H9 (cell line): ENCODE data around the gene HOXD13. TPM values are rescaled to one million over a fixed set of nuclear protein-coding genes. Genes with fewer than 3 reads are reported as not detected.

Source experiments
- DNase-seq: peaks from one replicate; pipeline ENCODE4 v3.0.0-alpha.2; 2017
- H2AFZ ChIP-seq: one replicate; pipeline ENCODE4 v1.6.1; 2013; ENCODE audit warnings: mild to moderate bottlenecking, low read length, control low read depth, moderate library complexity
- H2AK5ac ChIP-seq: 2 replicates; pipeline ENCODE4 v1.6.1; 2013; ENCODE audit warnings: low read length, control low read depth, mixed read lengths; ENCODE audit not compliant: insufficient read length
- H2BK120ac ChIP-seq: one replicate; pipeline ENCODE4 v1.6.1; 2013; ENCODE audit warnings: low read depth, mild to moderate bottlenecking, low read length, control low read depth, inconsistent platforms; ENCODE audit not compliant: poor library complexity, severe bottlenecking
- H2BK12ac ChIP-seq: 2 replicates; pipeline ENCODE4 v1.6.1; 2013; ENCODE audit warnings: low read length, control low read depth, mixed read lengths, low read depth; ENCODE audit not compliant: insufficient read length
- H2BK15ac ChIP-seq: 2 replicates; pipeline ENCODE4 v1.6.1; 2013; ENCODE audit warnings: low read depth, low read length, control low read depth
- H2BK20ac ChIP-seq: one replicate; pipeline ENCODE4 v1.6.1; 2013; ENCODE audit warnings: low read depth, mild to moderate bottlenecking, low read length, control low read depth, inconsistent platforms; ENCODE audit not compliant: poor library complexity, severe bottlenecking
- H2BK5ac ChIP-seq: 2 replicates; pipeline ENCODE4 v1.6.1; 2013; ENCODE audit warnings: low read length, control low read depth, mixed read lengths; ENCODE audit not compliant: insufficient read length
- H3K14ac ChIP-seq: 2 replicates; pipeline ENCODE4 v1.6.1; 2013; ENCODE audit warnings: low read length, control low read depth; ENCODE audit not compliant: insufficient read depth
- H3K18ac ChIP-seq: 2 replicates; pipeline ENCODE4 v1.6.1; 2013; ENCODE audit warnings: low read depth, mild to moderate bottlenecking, mixed read lengths, low read length, control low read depth; ENCODE audit not compliant: insufficient read length
- H3K23ac ChIP-seq: 2 replicates; pipeline ENCODE4 v1.6.1; 2013; ENCODE audit warnings: low read length, control low read depth, mixed read lengths, low read depth; ENCODE audit not compliant: insufficient read length
- H3K23me2 ChIP-seq: 2 replicates; pipeline ENCODE4 v1.6.1; 2013; ENCODE audit warnings: low read depth, mild to moderate bottlenecking, mixed read lengths, low read length, control low read depth; ENCODE audit not compliant: insufficient read length, poor library complexity, severe bottlenecking
- H3K27ac ChIP-seq: 2 replicates; pipeline ENCODE4 v1.5.1; 2013; ENCODE audit warnings: low read length, control low read depth, mixed read lengths, low read depth; ENCODE audit not compliant: insufficient read length
- H3K27me3 ChIP-seq: 2 replicates; pipeline ENCODE4 v1.6.1; 2013; ENCODE audit warnings: low read length, control low read depth, inconsistent platforms; ENCODE audit not compliant: insufficient read depth
- H3K4ac ChIP-seq: 2 replicates; pipeline ENCODE4 v1.6.1; 2013; ENCODE audit warnings: low read depth, mild to moderate bottlenecking, control low read depth, inconsistent platforms, low read length, moderate library complexity
- H3K4me1 ChIP-seq: 2 replicates; pipeline ENCODE4 v1.6.1; 2013; ENCODE audit warnings: low read length, control low read depth, inconsistent platforms; ENCODE audit not compliant: insufficient read depth
- H3K4me2 ChIP-seq: 2 replicates; pipeline ENCODE4 v1.6.1; 2013; ENCODE audit warnings: low read length, control low read depth, mixed read lengths; ENCODE audit not compliant: insufficient read length, insufficient read depth
- H3K56ac ChIP-seq: 2 replicates; pipeline ENCODE4 v1.6.1; 2013; ENCODE audit warnings: low read depth, mild to moderate bottlenecking, mixed read lengths, low read length, control low read depth; ENCODE audit not compliant: insufficient read length
- H3K79me1 ChIP-seq: 2 replicates; pipeline ENCODE4 v1.6.1; 2013; ENCODE audit warnings: low read depth, mild to moderate bottlenecking, moderate library complexity, low read length, control low read depth, inconsistent platforms; ENCODE audit not compliant: insufficient read depth, poor library complexity, severe bottlenecking
- H3K79me2 ChIP-seq: 2 replicates; pipeline ENCODE4 v1.6.1; 2013; ENCODE audit warnings: low read length, control low read depth, inconsistent platforms; ENCODE audit not compliant: insufficient read depth
- H3K9ac ChIP-seq: 2 replicates; pipeline ENCODE4 v1.6.1; 2013; ENCODE audit warnings: low read length, control low read depth, mixed read lengths; ENCODE audit not compliant: insufficient read length; ENCODE audit errors: extremely low read depth
- H3K9me3 ChIP-seq: one replicate; pipeline ENCODE4 v1.6.1; 2013; ENCODE audit warnings: low read depth, low read length, inconsistent platforms; ENCODE audit not compliant: control insufficient read depth
- H3T11ph ChIP-seq: one replicate; pipeline ENCODE4 v1.6.1; 2013; ENCODE audit warnings: mild to moderate bottlenecking, low read length, control low read depth, inconsistent platforms
- H4K20me1 ChIP-seq: one replicate; pipeline ENCODE4 v1.6.1; 2013; ENCODE audit not compliant: control insufficient read depth, insufficient read length, insufficient read depth
- H4K5ac ChIP-seq: 2 replicates; pipeline ENCODE4 v1.6.1; 2013; ENCODE audit warnings: low read depth, mild to moderate bottlenecking, mixed read lengths, low read length, control low read depth; ENCODE audit not compliant: insufficient read length
- H4K8ac ChIP-seq: replicated peaks from 2 replicates; pipeline ENCODE4 v1.6.1; 2013; ENCODE audit warnings: low read length, control low read depth, mixed read lengths, low read depth; ENCODE audit not compliant: insufficient read length
- H4K91ac ChIP-seq: 2 replicates; pipeline ENCODE4 v1.6.1; 2013; ENCODE audit warnings: low read depth, mild to moderate bottlenecking, moderate library complexity, mixed read lengths, low read length, control low read depth; ENCODE audit not compliant: insufficient read length
- H3K27ac Mint-ChIP-seq, 3 experiments: 2 replicates in 2 of 3; 3 replicates in 1 of 3; pipeline ENCODE4 v1.8.0; 2020 to 2021; ENCODE audit warnings: mixed read lengths in 3 of 3, mild to moderate bottlenecking in 1 of 3, moderate library complexity in 1 of 3
- H3K27me3 Mint-ChIP-seq: 2 replicates; pipeline ENCODE4 v1.8.0; 2021; ENCODE audit warnings: low read depth, mild to moderate bottlenecking, moderate library complexity, mixed read lengths
- H3K36me3 Mint-ChIP-seq, 3 experiments: 2 replicates in 2 of 3; 3 replicates in 1 of 3; pipeline ENCODE4 v1.8.0; 2020 to 2021; ENCODE audit warnings: low read depth in 3 of 3, mixed read lengths in 3 of 3; ENCODE audit not compliant: insufficient read depth in 1 of 3
- H3K4me1 Mint-ChIP-seq, 2 experiments: 2 replicates each; pipeline ENCODE4 v1.8.0; 2020; ENCODE audit warnings: mixed read lengths in 2 of 2
- H3K4me3 Mint-ChIP-seq, 2 experiments: 2 replicates in 1 of 2; 3 replicates in 1 of 2; pipeline ENCODE4 v1.8.0; 2020 to 2021; ENCODE audit warnings: mild to moderate bottlenecking in 2 of 2, mixed read lengths in 2 of 2, moderate library complexity in 1 of 2
- H3K9me3 Mint-ChIP-seq, 2 experiments: 2 replicates in 1 of 2; 3 replicates in 1 of 2; pipeline ENCODE4 v1.8.0; 2020; ENCODE audit warnings: mild to moderate bottlenecking in 2 of 2, mixed read lengths in 2 of 2, moderate library complexity in 1 of 2
- WGBS: extraction: QIAGEN DNeasy Blood & Tissue Kit; methylation state at CpG from one replicate; pipeline ENCODE4 v1.1.7; 2013; ENCODE audit warnings: missing lambda C conversion rate, low lambda C conversion rate, mixed read lengths; ENCODE audit not compliant: insufficient read length; ENCODE audit errors: extremely low coverage; 5-methylcytosine and 5-hydroxymethylcytosine counted together
- total RNA-seq: library from RNA; stranded (reverse); gene quantifications from 2 replicates; pipeline ENCODE4 v1.2.1, GENCODE V29; 2021
- TF ChIP-seq, protein P1 (sequence below): fragments of 200-600 bp; sonication (generic); conservative IDR thresholded peaks from 3 replicates; pipeline ENCODE4 v1.8.0; 2021; ENCODE audit warnings: antibody characterized with exemption, mild to moderate bottlenecking

The HOXD13 gene
- total RNA-seq, 1 experiment from 2014 or later: not detected

DNA sequence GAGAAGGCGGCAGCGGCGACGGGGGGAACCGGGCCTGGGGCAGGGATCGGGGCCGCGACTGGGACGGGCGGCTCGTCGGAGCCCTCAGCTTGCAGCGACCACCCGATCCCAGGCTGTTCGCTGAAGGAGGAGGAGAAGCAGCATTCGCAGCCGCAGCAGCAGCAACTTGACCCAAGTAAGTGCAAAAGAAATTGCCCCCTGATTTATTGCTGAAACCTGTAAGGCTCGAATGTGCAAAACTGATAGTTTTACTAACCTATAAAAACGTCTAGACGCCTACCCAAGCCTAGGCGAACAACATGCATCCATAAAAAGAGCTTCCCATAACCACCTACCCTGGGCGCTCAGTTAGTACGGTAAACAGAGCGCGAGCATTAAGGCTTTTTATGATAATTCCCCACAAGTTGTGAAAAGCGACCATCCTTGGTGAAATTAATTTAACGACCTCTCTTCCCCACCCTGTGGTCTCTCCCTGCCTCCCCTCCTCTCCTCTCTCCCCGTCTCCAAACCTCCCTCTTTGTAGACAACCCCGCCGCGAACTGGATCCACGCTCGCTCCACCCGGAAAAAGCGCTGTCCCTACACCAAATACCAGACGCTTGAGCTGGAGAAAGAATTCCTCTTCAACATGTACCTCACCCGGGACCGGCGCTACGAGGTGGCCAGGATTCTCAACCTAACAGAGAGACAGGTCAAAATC, 31.0 kb downstream of the HOXD13 start:
- H3K36me3 Mint-ChIP-seq: no peaks in the 10 kb centered on the region; a peak in 2 of 7 replicates
- H3K27me3 ChIP-seq: peaks cover 95% of the 10 kb centered on the region
- no peaks in the 10 kb centered on the region for H4K20me1 ChIP-seq
- no CpG with 5 or more reads among the region's 40 CpGs for WGBS
- no peaks in the 10 kb centered on the region for H3K4me1 ChIP-seq
- peak; percentile 32 for DNase-seq
- H3K4ac ChIP-seq: no peak overlapping the region
- no peak overlapping the region for H3K9ac ChIP-seq
- H4K91ac ChIP-seq: no peak overlapping the region
- H3K23me2 ChIP-seq: no peaks in the 10 kb centered on the region
- H3T11ph ChIP-seq: no peak overlapping the region
- no peak overlapping the region for H2AFZ ChIP-seq
- H3K18ac ChIP-seq: no peak overlapping the region
- no peak overlapping the region for H2BK15ac ChIP-seq
- H3K4me2 ChIP-seq: no peak overlapping the region
- peak overlapping the region; percentile 17 to 44; a peak in 3 of 5 replicates for H3K4me3 Mint-ChIP-seq
- no peak overlapping the region for H2AK5ac ChIP-seq
- H3K27ac Mint-ChIP-seq: no peak overlapping the region
- no peak overlapping the region for H2BK120ac ChIP-seq
- H3K79me1 ChIP-seq: no peaks in the 10 kb centered on the region
- peaks cover 2 to 21% of the 10 kb centered on the region in 2 experiments; a peak in 4 of 5 replicates for H3K9me3 Mint-ChIP-seq
- H3K9me3 ChIP-seq: no peaks in the 10 kb centered on the region
- peaks cover 6 to 15% of the 10 kb centered on the region in 2 experiments for H3K4me1 Mint-ChIP-seq
- no peak overlapping the region for H4K5ac ChIP-seq
- H2BK5ac ChIP-seq: no peak overlapping the region
- H2BK12ac ChIP-seq: no peak overlapping the region
- no peaks in the 10 kb centered on the region for H3K79me2 ChIP-seq
- H3K27ac ChIP-seq: no peak overlapping the region
- TF ChIP-seq, protein P1, sequence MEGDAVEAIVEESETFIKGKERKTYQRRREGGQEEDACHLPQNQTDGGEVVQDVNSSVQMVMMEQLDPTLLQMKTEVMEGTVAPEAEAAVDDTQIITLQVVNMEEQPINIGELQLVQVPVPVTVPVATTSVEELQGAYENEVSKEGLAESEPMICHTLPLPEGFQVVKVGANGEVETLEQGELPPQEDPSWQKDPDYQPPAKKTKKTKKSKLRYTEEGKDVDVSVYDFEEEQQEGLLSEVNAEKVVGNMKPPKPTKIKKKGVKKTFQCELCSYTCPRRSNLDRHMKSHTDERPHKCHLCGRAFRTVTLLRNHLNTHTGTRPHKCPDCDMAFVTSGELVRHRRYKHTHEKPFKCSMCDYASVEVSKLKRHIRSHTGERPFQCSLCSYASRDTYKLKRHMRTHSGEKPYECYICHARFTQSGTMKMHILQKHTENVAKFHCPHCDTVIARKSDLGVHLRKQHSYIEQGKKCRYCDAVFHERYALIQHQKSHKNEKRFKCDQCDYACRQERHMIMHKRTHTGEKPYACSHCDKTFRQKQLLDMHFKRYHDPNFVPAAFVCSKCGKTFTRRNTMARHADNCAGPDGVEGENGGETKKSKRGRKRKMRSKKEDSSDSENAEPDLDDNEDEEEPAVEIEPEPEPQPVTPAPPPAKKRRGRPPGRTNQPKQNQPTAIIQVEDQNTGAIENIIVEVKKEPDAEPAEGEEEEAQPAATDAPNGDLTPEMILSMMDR: no peak
- H3K14ac ChIP-seq: no peak overlapping the region
- no peak overlapping the region for H3K23ac ChIP-seq
- H4K8ac ChIP-seq: no peak overlapping the region
- no peak overlapping the region for H2BK20ac ChIP-seq
- H3K27me3 Mint-ChIP-seq: peaks cover 99% of the 10 kb centered on the region
- H3K56ac ChIP-seq: no peak overlapping the region
